Karpas-422 (cell line): ENCODE results near the gene COL9A2. TPM values are rescaled to one million over a fixed set of nuclear protein-coding genes. Genes with fewer than 3 reads are reported as not detected.

ENCODE experiments used
- DNase-seq: peaks from one replicate; pipeline ENCODE4 v3.0.0-alpha.2; 2015
- H2AFZ ChIP-seq: fragments of 200-600 bp; sonication (generic); 2 replicates; pipeline ENCODE4 v1.6.1; 2014; ENCODE audit warnings: antibody characterized with exemption, low read length, mixed read lengths
- H3K27ac ChIP-seq: fragments of 200-600 bp; sonication (generic); 2 replicates; pipeline ENCODE4 v1.5.1; 2014; ENCODE audit warnings: mild to moderate bottlenecking, low read length, moderate library complexity
- H3K27me3 ChIP-seq: fragments of 200-600 bp; sonication (generic); 2 replicates; pipeline ENCODE4 v1.6.1; 2014; ENCODE audit warnings: low read length, mixed read lengths
- H3K36me3 ChIP-seq: fragments of 200-600 bp; sonication (generic); 2 replicates; pipeline ENCODE4 v1.6.1; 2014; ENCODE audit warnings: low read length, mixed read lengths; ENCODE audit not compliant: insufficient read depth
- H3K4me1 ChIP-seq: fragments of 200-600 bp; sonication (generic); 2 replicates; pipeline ENCODE4 v1.6.1; 2014; ENCODE audit warnings: mild to moderate bottlenecking, low read length, mixed read lengths
- H3K4me2 ChIP-seq: fragments of 200-600 bp; sonication (generic); 2 replicates; pipeline ENCODE4 v1.6.1; 2014; ENCODE audit warnings: low read length, low read depth, mild to moderate bottlenecking; ENCODE audit not compliant: poor library complexity, severe bottlenecking
- H3K4me3 ChIP-seq: fragments of 200-600 bp; sonication (generic); 2 replicates; pipeline ENCODE4 v1.5.1; 2014; ENCODE audit warnings: mild to moderate bottlenecking, antibody characterized with exemption, low read length, mixed read lengths
- H3K79me2 ChIP-seq: fragments of 200-600 bp; sonication (generic); 2 replicates; pipeline ENCODE4 v1.6.1; 2014; ENCODE audit warnings: mild to moderate bottlenecking, low read length, mixed read lengths
- H3K9ac ChIP-seq: fragments of 200-600 bp; sonication (generic); 2 replicates; pipeline ENCODE4 v1.6.0; 2014; ENCODE audit warnings: low read length
- H3K9me2 ChIP-seq: fragments of 200-600 bp; sonication (generic), shearing (Covaris generic); replicated peaks from 2 replicates; pipeline ENCODE4 v1.6.0; 2014; ENCODE audit warnings: mild to moderate bottlenecking, low read length, moderate library complexity; ENCODE audit not compliant: insufficient read depth
- H3K9me3 ChIP-seq: fragments of 300-700, 200-600 bp; sonication (generic); 2 replicates; pipeline ENCODE4 v1.6.1; 2014; ENCODE audit warnings: low read length, mixed read lengths
- H4K20me1 ChIP-seq: fragments of 200-600 bp; sonication (generic); 2 replicates; pipeline ENCODE4 v1.6.1; 2014; ENCODE audit warnings: mild to moderate bottlenecking, antibody characterized with exemption, low read length, low read depth; ENCODE audit not compliant: insufficient read depth
- total RNA-seq: library from RNA; depleted of rRNA; stranded (reverse); fragments of >200 nt; shearing (Covaris generic); gene quantifications from 2 replicates; pipeline ENCODE4 v1.2.3, GENCODE V29; 2014; ENCODE audit warnings: low replicate concordance

Gene COL9A2
- total RNA-seq, 1 experiment from 2014 or later, result 7.9 TPM

GRCh38 chr1:40272653-40273213, 44.4 kb downstream of the COL9A2 start:
- peaks cover 49% of the 10 kb centered on the region for H3K36me3 ChIP-seq
- H3K9me2 ChIP-seq, result no peaks in the 10 kb centered on the region

GRCh38 chr1:40270152-40270834, 46.8 kb downstream of the COL9A2 start:
- no peak overlapping the region for H3K9ac ChIP-seq
- H3K9me3 ChIP-seq, result no peaks in the 10 kb centered on the region
- peaks cover 52% of the 10 kb centered on the region for H3K36me3 ChIP-seq
- no peak overlapping the region for H3K4me2 ChIP-seq
- no peak overlapping the region for H3K4me3 ChIP-seq
- H3K27me3 ChIP-seq, result no peaks in the 10 kb centered on the region
- H3K27ac ChIP-seq, result no peak overlapping the region
- DNase-seq, result no peak
- no peak overlapping the region for H2AFZ ChIP-seq
- H4K20me1 ChIP-seq, result no peaks in the 10 kb centered on the region
- H3K4me1 ChIP-seq, result no peaks in the 10 kb centered on the region
- no peaks in the 10 kb centered on the region for H3K9me2 ChIP-seq
- peaks cover 30% of the 10 kb centered on the region for H3K79me2 ChIP-seq

More at GRCh38 chr1:40272653-40273213, 44.4 kb downstream of the COL9A2 start:
- H3K9ac ChIP-seq, result no peak overlapping the region
- H3K9me3 ChIP-seq, result no peaks in the 10 kb centered on the region
- H3K4me3 ChIP-seq, result no peak overlapping the region
- no peak overlapping the region for H3K27ac ChIP-seq
- no peaks in the 10 kb centered on the region for H4K20me1 ChIP-seq
- no peaks in the 10 kb centered on the region for H3K27me3 ChIP-seq
- H3K4me1 ChIP-seq, result no peaks in the 10 kb centered on the region
- H2AFZ ChIP-seq, result no peak overlapping the region
- no peak for DNase-seq
- H3K4me2 ChIP-seq, result no peak overlapping the region
- H3K79me2 ChIP-seq, result peaks cover 20% of the 10 kb centered on the region

GRCh38 chr1:40268211-40268610, 48.9 kb downstream of the COL9A2 start:
- Histone ChIP-seq H3K27me3 (no peaks in the 10 kb centered on the region), H3K36me3 (peaks cover 55% of the 10 kb centered on the region), H2AFZ (no peak overlapping the region), H3K27ac (no peak overlapping the region), H3K79me2 (peaks cover 40% of the 10 kb centered on the region), H3K4me2 (no peak overlapping the region), H3K4me1 (no peaks in the 10 kb centered on the region), H3K9me3 (no peaks in the 10 kb centered on the region), H4K20me1 (no peaks in the 10 kb centered on the region), H3K9me2 (no peaks in the 10 kb centered on the region), H3K9ac (no peak overlapping the region), H3K4me3 (no peak overlapping the region)
- DNase-seq, result no peak

GRCh38 chr1:40267767-40268187, 49.3 kb downstream of the COL9A2 start:
- H2AFZ ChIP-seq, result no peak overlapping the region
- H3K9me2 ChIP-seq, result no peaks in the 10 kb centered on the region
- H3K4me3 ChIP-seq, result no peak overlapping the region
- DNase-seq, result no peak
- H3K9me3 ChIP-seq, result no peaks in the 10 kb centered on the region
- no peaks in the 10 kb centered on the region for H4K20me1 ChIP-seq
- no peak overlapping the region for H3K9ac ChIP-seq
- H3K4me2 ChIP-seq, result no peak overlapping the region
- no peak overlapping the region for H3K27ac ChIP-seq
- H3K79me2 ChIP-seq, result peaks cover 44% of the 10 kb centered on the region
- no peaks in the 10 kb centered on the region for H3K4me1 ChIP-seq
- H3K36me3 ChIP-seq, result peaks cover 53% of the 10 kb centered on the region
- H3K27me3 ChIP-seq, result no peaks in the 10 kb centered on the region

GRCh38 chr1:40266786-40267535, 50.1 kb downstream of the COL9A2 start:
- DNase-seq, result no peak
- Histone ChIP-seq H3K27ac (no peak overlapping the region), H3K9ac (no peak overlapping the region), H3K27me3 (no peaks in the 10 kb centered on the region), H3K4me2 (no peak overlapping the region), H3K9me2 (no peaks in the 10 kb centered on the region), H4K20me1 (no peaks in the 10 kb centered on the region), H2AFZ (no peak overlapping the region), H3K4me3 (no peak overlapping the region), H3K36me3 (peaks cover 51% of the 10 kb centered on the region; the same call in 1 of the 2 replicates), H3K79me2 (peaks cover 47% of the 10 kb centered on the region), H3K9me3 (no peaks in the 10 kb centered on the region), H3K4me1 (no peaks in the 10 kb centered on the region)

GRCh38 chr1:40265919-40266318, 51.2 kb downstream of the COL9A2 start:
- Histone ChIP-seq H3K27me3 (no peaks in the 10 kb centered on the region), H3K4me2 (no peak overlapping the region), H3K79me2 (peaks cover 57% of the 10 kb centered on the region), H2AFZ (no peak overlapping the region), H3K9ac (no peak overlapping the region), H3K4me1 (no peaks in the 10 kb centered on the region), H3K27ac (no peak overlapping the region), H3K36me3 (peaks cover 58% of the 10 kb centered on the region), H3K9me3 (no peaks in the 10 kb centered on the region), H3K4me3 (no peak overlapping the region), H3K9me2 (no peaks in the 10 kb centered on the region), H4K20me1 (no peaks in the 10 kb centered on the region)
- DNase-seq, result no peak

- peaks cover 64% of the 10 kb centered on the region for H3K36me3 ChIP-seq
- peaks cover 63% of the 10 kb centered on the region for H3K79me2 ChIP-seq
Measured at GRCh38 chr1:40265298-40265697, 51.8 kb downstream of the COL9A2 start.

GRCh38 chr1:40264354-40264781, 52.7 kb downstream of the COL9A2 start:
- Histone ChIP-seq H3K9me3 (no peaks in the 10 kb centered on the region), H3K4me1 (peaks cover 7% of the 10 kb centered on the region), H3K9ac (no peak overlapping the region), H4K20me1 (no peaks in the 10 kb centered on the region), H3K27ac (no peak overlapping the region), H3K27me3 (no peaks in the 10 kb centered on the region), H3K4me2 (no peak overlapping the region), H2AFZ (no peak overlapping the region), H3K36me3 (peaks cover 56% of the 10 kb centered on the region), H3K79me2 (peaks cover 72% of the 10 kb centered on the region), H3K4me3 (no peak overlapping the region), H3K9me2 (no peaks in the 10 kb centered on the region)
- no peak for DNase-seq

More at GRCh38 chr1:40265298-40265697, 51.8 kb downstream of the COL9A2 start:
- no peak overlapping the region for H3K27ac ChIP-seq
- peaks cover 3% of the 10 kb centered on the region; the same call in 1 of the 2 replicates for H3K4me1 ChIP-seq
- no peaks in the 10 kb centered on the region for H3K9me3 ChIP-seq
- no peak overlapping the region for H3K4me3 ChIP-seq
- H4K20me1 ChIP-seq, result no peaks in the 10 kb centered on the region
- H3K27me3 ChIP-seq, result no peaks in the 10 kb centered on the region
- no peak overlapping the region for H2AFZ ChIP-seq
- H3K9me2 ChIP-seq, result no peaks in the 10 kb centered on the region
- no peak for DNase-seq
- H3K4me2 ChIP-seq, result no peak overlapping the region
- no peak overlapping the region for H3K9ac ChIP-seq
